Measurements from ENCODE around the gene APBB1IP.
A peak's percentile ranks its signal among the peaks of the same experiment; 100 is the strongest.
"Not testable (repeated sequence)": the region's sequence is repeated elsewhere in the genome, so short reads cannot be mapped to it uniquely, and the experiment has no call there.

Gene APBB1IP

GRCh38 chr10:26486990-26487850, 49.1 kb downstream of the APBB1IP start:
- no peaks in the 10 kb centered on the region for H3K27me3 ChIP-seq (ENCODE audit: insufficient read depth, poor library complexity, severe bottlenecking)
- TF ChIP-seq POLR2AphosphoS5 (IDR thresholded peaks at IDR 0.05; ENCODE audit: low read depth) (no peak), GABPA (IDR thresholded peaks at IDR 0.05; ENCODE audit: low read depth) (no peak), SPI1 (IDR thresholded peaks at IDR 0.05; ENCODE audit: borderline replicate concordance, low read depth) (no peak), CTCF (IDR thresholded peaks at IDR 0.05; ENCODE audit: insufficient read depth, low read length) (no peak), REST (IDR thresholded peaks at IDR 0.05; ENCODE audit: insufficient replicate concordance, low read depth) (no peak)
- no peak overlapping the region for H3K4me3 ChIP-seq (replicated peaks; ENCODE audit: insufficient read depth, low read length)
- H3K27ac ChIP-seq (replicated peaks): no peak overlapping the region
- no peak for DNase-seq (ENCODE audit: low read depth in 1 of 2, low spot score in 1 of 2)

GRCh38 chr10:26488344-26488743, 50.2 kb downstream of the APBB1IP start:
- TF ChIP-seq CTCF (IDR thresholded peaks at IDR 0.05; ENCODE audit: insufficient read depth, low read length) (no peak), SPI1 (IDR thresholded peaks at IDR 0.05; ENCODE audit: borderline replicate concordance, low read depth) (no peak), POLR2AphosphoS5 (IDR thresholded peaks at IDR 0.05; ENCODE audit: low read depth) (no peak), GABPA (IDR thresholded peaks at IDR 0.05; ENCODE audit: low read depth) (no peak), REST (IDR thresholded peaks at IDR 0.05; ENCODE audit: insufficient replicate concordance, low read depth) (no peak)
- Histone ChIP-seq H3K27ac (replicated peaks) (no peak overlapping the region), H3K4me3 (replicated peaks; ENCODE audit: insufficient read depth, low read length) (no peak overlapping the region), H3K27me3 (ENCODE audit: insufficient read depth, poor library complexity, severe bottlenecking) (no peaks in the 10 kb centered on the region)
- no peak for DNase-seq (ENCODE audit: low read depth in 1 of 2, low spot score in 1 of 2)

- TF ChIP-seq SPI1 (IDR thresholded peaks at IDR 0.05; ENCODE audit: borderline replicate concordance, low read depth): no peak
- no peak for TF ChIP-seq GABPA (IDR thresholded peaks at IDR 0.05; ENCODE audit: low read depth)
- TF ChIP-seq CTCF (IDR thresholded peaks at IDR 0.05; ENCODE audit: insufficient read depth, low read length): no peak
- TF ChIP-seq POLR2AphosphoS5 (IDR thresholded peaks at IDR 0.05; ENCODE audit: low read depth): no peak
- TF ChIP-seq REST (IDR thresholded peaks at IDR 0.05; ENCODE audit: insufficient replicate concordance, low read depth): no peak
- Histone ChIP-seq H3K27me3 (ENCODE audit: insufficient read depth, poor library complexity, severe bottlenecking) (no peaks in the 10 kb centered on the region), H3K27ac (replicated peaks) (no peak overlapping the region), H3K4me3 (replicated peaks; ENCODE audit: insufficient read depth, low read length) (no peak overlapping the region)
- DNase-seq (ENCODE audit: low read depth in 1 of 2, low spot score in 1 of 2): no peak
Measured at GRCh38 chr10:26489081-26489480, 50.9 kb downstream of the APBB1IP start.

GRCh38 chr10:26490367-26490766, 52.2 kb downstream of the APBB1IP start:
- peak in 1 of 2 experiments; percentile 36 for DNase-seq (ENCODE audit: low read depth in 1 of 2, low spot score in 1 of 2)
- H3K27me3 ChIP-seq (ENCODE audit: insufficient read depth, poor library complexity, severe bottlenecking); H3K4me3 ChIP-seq (replicated peaks; ENCODE audit: insufficient read depth, low read length); H3K27ac ChIP-seq (replicated peaks): not testable (repeated sequence)
